HG03039 (cell line): ENCODE data around the gene AP5Z1.
A peak's percentile ranks its signal among the peaks of the same experiment; 100 is the strongest.

Source experiments
- ATAC-seq: cut with Tn5 transposase; IDR thresholded peaks from one replicate; pipeline ENCODE4 v1.9.1; 2021; ENCODE audit warnings: mild to moderate bottlenecking, moderate library complexity; ENCODE audit not compliant: unreplicated experiment

Gene AP5Z1

GRCh38 chr7:4745971-4746919 is 29.2 kb upstream of the AP5Z1 start:
- ATAC-seq, result no peak

- no peak for ATAC-seq
Measured at GRCh38 chr7:4747013-4747412, 28.4 kb upstream of the AP5Z1 start.

GRCh38 chr7:4747746-4748145 is 27.7 kb upstream of the AP5Z1 start:
- no peak for ATAC-seq

DNA sequence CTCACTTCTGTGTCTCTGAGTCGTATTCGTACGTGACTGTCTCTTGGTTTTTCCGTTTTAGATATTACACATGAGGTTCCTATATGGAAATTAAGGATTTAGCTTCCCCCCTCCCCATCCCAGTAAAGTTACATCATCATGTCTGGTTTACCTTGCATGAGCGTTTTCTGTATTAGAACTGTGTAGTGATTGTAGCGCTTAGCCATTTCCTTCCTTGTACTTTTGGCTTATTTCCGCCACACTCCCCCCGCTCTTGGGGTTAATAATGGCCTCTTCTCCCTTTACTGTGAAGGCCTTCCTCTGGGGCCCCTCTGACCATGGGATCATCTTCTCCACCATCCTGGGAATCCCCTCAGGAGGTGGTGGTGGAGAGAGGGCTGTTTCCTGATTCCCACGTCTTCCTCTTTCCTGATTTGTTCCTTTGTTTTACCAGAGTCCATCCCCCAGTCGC is 27.2 kb upstream of the AP5Z1 start:
- no peak for ATAC-seq

DNA sequence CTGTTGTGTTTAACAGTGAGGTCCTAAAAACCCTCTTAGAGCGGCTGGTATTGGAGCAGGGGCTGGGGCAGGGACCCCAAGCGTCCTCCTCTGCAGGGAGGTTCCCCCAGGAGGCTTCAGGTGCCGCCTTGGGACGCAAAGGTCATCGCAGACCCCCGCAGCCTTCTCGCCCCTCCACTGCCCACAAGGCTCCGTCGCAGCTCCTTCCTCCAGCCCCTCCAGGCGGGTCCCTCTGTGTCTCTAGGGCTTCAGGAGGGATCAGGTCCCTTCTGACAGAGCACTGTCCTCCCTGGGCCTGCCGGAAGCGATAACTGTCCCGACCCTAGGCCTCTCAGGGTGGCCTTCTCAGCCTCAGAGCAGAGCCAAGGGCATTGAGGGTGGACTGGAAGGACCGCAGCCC is 26.1 kb upstream of the AP5Z1 start:
- no peak for ATAC-seq

DNA sequence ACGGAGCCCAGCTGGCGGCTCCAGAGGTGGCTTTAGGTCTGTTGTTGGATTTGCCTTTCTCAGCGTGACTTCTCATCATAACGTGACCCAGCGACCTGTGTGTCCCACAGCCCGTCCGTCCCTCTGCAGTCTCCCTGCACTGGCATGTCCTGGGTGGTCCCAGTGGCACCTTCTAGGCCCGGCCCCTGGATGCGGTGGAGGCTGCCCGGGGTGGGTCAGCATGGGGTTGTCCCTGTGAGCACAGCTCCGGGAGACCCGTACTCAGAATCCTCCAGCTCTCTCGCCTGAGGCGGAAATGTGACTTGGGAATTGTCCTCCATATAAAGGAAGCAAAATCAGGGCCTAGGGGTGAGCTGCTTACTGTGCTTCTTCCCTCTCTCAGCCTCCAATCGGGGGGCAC is 25.6 kb upstream of the AP5Z1 start:
- no peak for ATAC-seq

GRCh38 chr7:4751398-4751947 is 23.9 kb upstream of the AP5Z1 start:
- ATAC-seq, result no peak

DNA sequence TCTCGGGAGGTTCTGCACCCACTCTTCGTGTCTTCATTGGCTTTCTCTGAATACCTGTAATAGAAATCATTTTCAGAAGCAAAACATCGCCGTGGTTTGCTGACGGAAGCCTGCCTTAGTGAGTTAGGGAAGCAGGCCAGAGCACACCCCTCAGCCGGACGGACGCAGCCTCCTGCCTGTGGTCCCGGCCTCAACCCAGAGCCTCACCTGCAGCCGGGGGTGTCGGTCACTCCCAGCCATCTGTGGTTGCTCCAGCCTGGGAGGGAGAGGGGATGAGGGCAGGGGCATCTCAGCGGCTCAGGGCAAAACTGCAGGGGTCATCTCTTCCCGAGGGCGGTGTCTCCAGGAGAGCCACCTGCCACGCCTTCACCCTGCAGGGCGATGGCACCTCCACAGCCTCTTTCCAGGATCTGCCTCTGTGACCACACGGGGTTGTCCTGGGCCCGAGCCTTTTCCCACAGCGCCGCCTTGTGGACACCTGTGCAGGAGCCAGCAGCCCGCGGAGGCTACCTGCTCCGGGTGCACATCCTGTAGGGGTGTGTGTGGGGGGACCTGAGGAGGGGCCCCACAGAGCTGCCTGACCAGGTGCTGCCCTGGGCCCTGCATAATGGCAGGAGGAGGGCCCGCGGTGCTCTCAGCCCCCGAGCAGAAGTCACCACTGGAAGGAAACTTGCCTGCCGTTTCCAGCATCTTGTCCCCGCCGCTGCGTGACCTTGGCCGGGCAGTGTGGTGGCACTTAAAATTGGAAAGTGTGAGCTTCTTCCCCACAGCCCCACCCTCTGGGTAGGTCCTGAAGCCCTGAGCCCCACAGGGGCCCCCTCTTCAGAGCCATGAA is 21.6 kb upstream of the AP5Z1 start:
- ATAC-seq, result peak; percentile 75

- no peak for ATAC-seq
Measured at GRCh38 chr7:4754433-4755010, 20.9 kb upstream of the AP5Z1 start.

- ATAC-seq, result no peak
Measured at GRCh38 chr7:4755045-4755444, 20.4 kb upstream of the AP5Z1 start.

DNA sequence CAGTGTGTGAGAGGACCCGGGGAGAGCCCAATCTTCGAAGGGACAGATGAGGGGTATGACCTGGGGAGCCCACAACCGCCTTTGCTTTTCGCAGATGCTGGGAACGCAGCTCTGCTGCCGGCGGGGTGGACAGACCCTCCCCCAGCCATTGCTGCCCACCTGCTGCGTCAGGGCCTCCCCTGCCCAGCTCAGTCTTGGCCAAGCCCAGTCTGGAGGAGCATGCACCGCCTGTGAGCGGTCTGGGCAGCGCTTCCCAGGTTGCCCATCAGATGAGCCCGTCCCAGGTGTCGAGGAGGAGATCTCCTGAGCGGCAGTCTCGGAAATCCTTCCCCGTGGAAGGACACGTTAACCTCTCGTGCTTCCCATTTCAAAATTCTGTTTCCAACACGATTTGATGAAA is 17.3 kb upstream of the AP5Z1 start:
- ATAC-seq, result no peak

GRCh38 chr7:4758791-4759190 is 16.6 kb upstream of the AP5Z1 start:
- no peak for ATAC-seq

GRCh38 chr7:4759211-4759610 is 16.2 kb upstream of the AP5Z1 start:
- ATAC-seq, result no peak

DNA sequence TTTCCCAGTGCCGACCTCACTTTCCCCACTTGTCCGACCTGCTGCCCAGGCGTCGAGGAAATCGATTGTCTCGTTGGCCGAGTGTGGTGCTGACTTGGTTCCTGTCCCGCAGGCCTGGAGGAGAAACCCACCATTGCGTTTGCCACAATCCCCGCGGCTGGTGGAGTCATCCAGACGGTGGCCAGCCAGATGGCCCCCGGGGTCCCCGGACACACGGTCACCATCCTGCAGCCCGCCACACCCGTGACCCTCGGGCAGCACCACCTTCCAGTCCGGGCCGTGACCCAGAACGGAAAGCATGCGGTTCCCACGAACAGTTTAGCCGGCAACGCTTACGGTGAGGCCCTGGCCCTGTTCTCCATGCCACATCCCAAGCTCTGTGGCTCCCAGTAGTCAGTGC is 14.5 kb upstream of the AP5Z1 start:
- no peak for ATAC-seq

- no peak for ATAC-seq
Measured at GRCh38 chr7:4762121-4763055, 13.0 kb upstream of the AP5Z1 start.

- ATAC-seq, result no peak
Measured at GRCh38 chr7:4763091-4763793, 12.2 kb upstream of the AP5Z1 start.

GRCh38 chr7:4763794-4764185 is 11.6 kb upstream of the AP5Z1 start:
- ATAC-seq, result no peak

GRCh38 chr7:4764402-4765007 is 10.9 kb upstream of the AP5Z1 start:
- ATAC-seq, result no peak
